GM19467 (cell line): ENCODE data around the gene WNT11.

Source experiments
- ATAC-seq: cut with Tn5 transposase; IDR thresholded peaks from one replicate; pipeline ENCODE4 v1.9.1; 2021; ENCODE audit warnings: mild to moderate bottlenecking, moderate library complexity; ENCODE audit not compliant: unreplicated experiment

WNT11 gene

DNA sequence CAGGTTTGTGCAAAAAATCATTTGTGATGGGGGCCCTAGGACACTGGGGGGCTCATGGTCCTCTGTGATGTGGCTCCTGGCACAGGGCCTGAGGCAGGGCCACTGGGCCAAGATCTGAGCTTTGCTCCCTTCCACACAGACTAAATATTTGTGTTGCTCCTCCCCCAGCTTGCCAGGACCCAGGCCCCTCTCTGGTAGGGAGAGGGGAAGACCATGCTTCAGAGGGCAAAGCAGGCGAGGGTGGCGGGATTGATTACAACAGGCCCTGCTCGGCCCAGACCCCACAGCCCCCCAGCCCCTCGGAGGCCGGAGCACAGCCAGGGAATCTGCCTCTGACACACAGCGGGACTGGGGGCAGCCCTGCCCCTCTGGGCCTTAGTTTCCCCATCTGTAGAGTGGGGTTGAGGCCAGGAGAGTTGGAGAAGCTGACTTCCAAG lies 29.0 kb downstream of the WNT11 start:
- ATAC-seq: no peak

DNA sequence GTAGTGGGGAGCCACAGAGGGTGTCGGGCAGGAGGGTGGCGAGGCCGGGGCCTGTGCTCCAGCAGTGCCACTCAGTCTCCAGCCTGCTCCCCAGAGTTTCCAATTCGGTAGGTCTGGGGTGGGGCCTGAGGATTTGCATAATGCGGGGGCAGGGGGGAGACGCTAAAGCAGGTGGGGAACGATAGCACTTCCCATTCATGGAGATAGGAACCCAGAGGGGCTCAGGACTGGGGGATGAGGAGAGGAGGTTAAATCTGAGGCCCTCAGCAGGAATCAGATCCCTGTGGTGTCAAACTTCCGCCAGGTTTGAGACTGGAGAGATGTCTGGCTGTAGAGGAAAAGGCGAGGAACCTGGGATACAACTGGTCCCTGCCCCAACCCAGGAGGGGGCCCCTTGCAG lies 29.8 kb downstream of the WNT11 start:
- ATAC-seq: no peak

DNA sequence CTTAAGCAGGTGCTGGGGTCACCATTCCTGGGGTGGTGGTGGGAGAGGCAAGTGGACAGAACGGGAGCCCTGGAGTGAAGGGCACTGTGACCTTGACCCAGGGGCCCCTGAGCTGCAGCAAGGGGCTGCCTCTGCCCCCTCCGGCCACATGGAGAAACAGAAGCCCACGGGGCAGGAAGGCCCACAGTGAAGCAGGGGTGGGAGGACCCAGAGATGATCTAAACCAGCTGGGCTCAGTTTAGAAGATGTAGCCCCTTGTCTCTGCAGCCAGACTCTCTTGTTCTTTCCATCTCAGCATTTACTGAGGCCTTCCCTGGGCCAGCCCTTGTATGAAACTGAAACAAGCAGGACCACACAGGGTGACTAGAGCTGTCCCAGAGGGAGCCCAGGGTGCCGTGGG lies 30.5 kb downstream of the WNT11 start:
- ATAC-seq: no peak

DNA sequence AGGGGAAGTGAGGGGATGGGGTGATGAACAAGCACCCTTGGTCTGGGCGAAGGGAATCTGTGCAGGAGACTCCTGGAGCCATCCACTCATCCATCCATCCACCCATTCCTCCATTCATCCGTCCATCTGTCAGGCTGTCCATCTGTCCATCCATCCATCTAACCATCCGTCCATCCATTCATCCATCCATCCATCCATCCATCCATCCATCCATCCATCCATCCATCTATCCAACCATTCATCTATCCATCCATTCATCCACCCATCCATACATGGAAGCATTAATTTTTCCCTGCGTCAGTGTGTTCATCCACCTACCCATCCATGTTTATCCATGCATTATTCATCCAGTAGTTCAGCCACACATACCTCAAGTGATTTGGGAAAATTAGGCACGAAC lies 32.0 kb downstream of the WNT11 start:
- no peak for ATAC-seq

DNA sequence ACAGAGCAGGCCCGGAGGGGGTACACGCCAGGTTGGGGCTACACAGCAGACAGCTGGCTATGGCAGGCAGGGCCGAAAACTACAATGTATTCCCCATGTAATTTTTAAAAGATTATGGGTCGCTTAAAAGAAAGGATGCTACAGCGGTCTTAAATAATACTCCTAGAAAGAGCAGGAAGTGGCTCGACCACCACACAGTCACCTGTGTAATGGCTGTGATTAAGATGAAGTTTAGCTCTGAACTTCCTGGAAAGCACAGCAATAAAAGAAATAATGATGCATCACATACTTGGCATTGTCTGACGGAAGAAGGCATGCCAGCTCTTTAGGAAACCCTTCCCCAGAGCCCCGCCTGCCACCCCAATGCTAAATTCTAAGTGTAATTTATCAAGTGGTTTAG lies 32.6 kb downstream of the WNT11 start:
- ATAC-seq: no peak

DNA sequence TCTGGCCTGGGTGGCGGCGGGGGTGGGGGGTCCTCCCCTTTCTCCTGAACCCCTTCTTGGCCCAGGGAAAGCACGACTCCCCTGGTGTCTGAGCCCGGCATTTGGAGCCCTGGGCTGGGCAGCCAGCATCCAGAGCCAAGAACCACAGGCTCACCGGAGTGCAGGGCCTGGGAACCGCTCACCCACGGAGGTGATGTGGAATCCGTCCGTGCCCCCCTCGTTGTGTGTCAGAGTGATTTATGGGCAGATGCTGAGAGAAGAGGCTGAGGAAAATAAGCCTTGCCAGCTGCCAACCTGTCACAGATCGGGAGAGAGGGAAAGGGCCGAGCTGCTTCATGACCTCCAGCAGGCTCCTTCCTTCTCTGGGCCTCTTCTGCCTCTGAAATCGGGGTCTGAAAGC lies 33.7 kb downstream of the WNT11 start:
- no peak for ATAC-seq

DNA sequence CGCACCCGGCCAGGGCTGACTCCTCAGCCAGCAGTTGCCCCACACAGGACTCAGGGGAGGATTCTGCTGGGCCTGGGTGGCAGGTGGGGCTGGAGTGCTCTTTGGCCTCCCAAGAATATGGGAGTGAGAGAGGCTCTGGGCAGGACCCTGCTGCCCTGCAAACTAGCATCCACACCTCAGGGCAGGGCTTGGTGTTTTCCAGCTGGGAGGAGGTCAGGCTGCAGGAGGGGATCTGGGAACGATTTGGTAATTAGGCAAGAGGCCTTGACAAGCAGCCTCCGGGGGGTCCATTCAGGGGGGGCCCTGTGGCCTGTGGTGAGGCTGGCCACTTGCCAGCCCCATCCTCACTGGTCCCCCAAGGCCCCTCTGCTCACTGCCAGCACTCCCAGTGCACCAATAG lies 35.8 kb downstream of the WNT11 start:
- no peak for ATAC-seq

DNA sequence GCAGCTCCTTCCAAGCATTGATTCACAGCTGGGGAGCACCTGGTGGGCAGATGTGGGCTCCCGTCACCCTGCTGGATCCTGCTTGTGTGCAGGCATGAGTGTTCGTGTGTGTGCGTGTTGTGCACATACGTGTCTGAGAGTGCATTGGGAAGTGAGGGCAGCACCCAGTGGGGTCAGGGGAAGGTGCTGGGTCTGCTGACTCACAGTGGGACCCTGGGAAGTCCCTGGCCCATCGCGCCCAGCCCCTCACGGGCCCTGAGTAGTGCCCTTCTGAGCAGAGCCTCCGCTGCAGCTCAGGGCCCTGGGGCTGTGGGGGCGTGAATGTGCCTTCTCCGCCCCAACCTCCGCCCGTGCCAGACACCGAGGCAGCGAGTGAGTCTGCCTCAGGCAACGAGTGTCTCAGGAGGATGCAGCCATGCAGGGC lies 36.8 kb downstream of the WNT11 start:
- no peak for ATAC-seq

DNA sequence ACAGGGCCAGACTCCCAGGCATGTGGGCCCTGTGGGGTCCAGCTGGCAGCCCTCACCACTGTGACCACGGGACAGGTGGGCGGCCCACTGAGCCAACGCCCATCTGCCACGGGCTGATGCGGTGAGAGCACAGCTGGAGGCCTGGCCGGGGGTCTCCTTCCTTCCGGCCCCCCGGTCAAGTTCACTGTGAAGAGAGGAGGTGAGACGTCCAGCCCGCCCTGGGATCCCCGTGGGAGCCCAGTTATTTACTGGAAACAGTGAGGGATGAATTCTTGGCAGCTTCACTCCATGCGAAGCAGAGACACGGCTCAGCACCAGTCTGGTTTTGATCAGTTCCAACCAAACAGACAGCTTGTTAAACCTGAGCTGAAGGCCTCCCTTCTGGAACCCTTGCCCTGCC lies 38.7 kb downstream of the WNT11 start:
- ATAC-seq: no peak

DNA sequence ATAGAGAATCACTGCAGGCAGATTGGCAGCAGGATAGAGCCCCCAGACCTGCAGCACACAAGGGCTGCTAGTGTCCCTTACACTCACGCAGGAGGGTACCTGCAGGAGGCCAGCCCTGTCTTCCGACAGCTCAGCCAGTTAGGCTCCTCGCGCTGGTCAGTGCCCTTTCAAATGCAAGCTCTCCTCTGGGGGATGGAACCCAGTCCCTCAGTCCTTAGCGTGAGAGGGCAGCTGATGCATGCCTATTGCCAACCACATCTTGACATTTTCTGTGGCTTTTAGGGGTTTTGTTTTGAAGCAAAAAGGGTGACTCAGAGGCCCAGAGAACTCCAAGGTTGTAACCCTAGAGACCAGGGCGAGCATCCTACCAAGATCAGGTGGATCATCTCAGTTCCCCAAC lies 40.0 kb downstream of the WNT11 start:
- no peak for ATAC-seq

DNA sequence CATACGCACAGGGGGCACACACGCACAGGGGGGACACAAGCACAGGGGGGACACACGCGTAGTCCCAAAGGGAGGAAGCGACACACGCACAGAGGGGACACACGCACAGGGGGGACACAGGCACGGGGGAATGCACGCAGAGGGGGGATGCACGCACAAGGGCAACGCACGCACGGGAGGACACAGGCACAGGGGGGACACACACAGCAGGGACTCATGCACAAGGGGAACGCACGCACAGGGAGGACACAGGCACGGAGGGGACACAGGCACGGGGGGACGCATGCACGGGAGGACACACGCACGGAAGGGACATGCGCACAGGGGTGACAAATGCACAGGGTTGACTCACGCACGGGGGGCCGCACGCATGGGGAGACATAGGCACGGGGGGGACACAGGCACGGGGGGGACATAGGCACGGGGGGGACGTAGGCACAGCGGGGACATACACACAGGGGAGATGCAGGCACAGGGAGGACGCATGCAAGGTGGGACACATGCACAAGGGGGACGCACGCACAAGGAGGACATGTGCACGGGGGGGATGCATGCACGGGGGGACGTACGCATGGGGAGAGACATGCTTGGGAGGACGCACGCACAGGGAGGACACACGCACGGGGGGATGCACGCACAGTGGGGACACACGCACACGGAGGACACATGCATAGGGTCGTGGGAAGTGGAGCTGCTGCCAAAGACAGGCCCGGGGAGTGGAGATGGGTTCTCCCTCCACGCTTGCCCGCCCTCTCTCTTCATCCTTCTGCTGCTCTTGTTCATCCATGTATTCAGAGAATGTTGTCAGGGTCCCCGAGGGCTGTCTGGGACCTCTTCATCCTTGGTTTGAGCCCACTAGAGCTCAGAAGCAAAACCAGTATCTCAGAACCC lies 41.2 kb downstream of the WNT11 start:
- ATAC-seq: no peak

DNA sequence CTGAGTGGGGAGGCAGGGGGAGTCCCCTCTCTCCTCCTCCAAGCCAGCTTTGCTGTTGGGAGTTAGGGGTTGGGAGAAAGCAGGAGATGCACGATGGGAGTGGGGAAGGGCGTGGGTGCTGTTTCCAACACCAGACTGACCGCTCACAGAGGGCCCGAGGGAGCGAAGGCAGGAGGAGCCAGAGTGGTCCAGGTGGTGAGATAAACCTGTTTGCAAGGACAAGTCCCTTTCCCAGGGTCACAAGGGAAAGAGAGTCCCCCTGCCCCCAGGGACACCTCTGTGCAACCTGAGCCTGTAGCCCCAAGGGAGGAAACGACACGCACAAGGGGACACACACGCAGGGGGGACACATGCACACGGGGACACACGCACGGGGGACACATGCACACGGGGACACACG lies 42.2 kb downstream of the WNT11 start:
- no peak for ATAC-seq

DNA sequence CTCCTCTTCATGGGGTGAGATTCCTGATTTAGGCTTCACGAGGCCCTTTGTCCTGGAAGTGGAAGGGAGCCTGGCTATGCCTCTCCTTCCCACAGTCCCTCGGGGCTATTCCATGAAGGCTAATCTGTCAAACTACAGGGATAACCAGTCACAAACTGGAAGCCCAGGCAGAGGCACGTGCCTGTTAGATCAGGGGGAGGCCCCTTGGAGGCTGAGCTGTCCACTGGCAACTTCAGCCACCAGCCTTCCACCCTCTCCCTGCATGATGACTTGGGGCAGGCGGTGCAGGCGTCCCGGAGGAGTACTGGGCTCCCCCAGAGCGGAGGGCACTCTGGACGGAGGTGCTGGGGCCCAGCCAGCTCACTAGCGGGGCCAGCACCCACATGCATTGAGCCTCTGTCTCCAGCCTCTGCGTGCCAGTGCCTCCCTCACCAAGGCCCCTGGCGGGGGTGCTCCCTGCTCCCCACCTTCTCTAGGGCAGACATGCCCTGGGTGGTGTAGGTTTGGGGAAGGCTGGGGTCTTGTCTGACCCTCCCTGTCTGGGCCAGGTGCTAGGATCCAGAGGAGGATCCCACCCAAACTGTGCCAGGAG lies 42.9 kb downstream of the WNT11 start:
- no peak for ATAC-seq

DNA sequence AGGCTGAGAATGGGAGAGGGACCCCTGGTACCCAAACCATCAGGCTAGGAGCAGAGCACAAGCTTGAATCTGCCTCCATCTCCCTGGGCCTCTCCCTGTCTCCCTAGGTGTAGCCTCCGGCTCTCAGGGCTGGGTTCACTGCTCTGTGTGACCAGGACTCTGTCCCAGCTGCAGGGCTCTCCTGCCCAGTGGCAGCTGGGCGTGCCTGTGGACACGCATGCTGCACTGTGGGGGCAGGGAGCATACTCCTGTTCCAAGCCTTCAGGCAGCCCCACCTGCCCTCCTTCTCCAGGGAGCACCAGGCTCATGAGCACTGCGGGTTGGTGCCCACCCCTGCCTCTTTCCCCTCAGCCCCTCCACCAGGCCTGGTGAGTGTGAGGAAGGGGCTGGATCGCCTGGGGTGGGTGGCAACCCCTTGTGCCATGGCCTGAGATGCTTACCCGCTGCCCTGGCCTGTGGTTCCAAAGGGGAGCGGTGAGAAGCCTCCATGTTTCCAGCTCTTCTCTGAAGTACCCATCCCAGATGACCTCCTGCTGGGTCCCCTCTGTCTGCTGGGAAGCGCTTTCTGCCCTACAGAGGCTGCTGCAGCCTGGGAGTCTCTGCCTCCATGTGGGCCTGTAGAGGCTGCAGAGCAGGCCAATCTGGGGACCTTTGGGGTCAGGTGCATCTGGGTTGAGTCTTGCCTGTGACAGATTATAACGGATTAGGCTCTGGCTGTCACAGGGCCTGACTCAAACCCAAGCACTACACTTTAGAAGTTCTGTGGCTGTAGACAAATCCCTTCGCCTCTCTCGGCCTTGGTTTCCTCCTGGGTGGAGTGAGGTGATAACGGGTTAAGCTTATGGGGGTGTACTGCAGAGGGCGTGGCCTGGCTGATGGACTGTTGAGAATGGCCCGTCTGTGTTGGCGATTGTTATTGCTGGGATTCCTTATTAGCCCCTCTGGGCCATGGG lies 43.7 kb downstream of the WNT11 start:
- ATAC-seq: no peak

DNA sequence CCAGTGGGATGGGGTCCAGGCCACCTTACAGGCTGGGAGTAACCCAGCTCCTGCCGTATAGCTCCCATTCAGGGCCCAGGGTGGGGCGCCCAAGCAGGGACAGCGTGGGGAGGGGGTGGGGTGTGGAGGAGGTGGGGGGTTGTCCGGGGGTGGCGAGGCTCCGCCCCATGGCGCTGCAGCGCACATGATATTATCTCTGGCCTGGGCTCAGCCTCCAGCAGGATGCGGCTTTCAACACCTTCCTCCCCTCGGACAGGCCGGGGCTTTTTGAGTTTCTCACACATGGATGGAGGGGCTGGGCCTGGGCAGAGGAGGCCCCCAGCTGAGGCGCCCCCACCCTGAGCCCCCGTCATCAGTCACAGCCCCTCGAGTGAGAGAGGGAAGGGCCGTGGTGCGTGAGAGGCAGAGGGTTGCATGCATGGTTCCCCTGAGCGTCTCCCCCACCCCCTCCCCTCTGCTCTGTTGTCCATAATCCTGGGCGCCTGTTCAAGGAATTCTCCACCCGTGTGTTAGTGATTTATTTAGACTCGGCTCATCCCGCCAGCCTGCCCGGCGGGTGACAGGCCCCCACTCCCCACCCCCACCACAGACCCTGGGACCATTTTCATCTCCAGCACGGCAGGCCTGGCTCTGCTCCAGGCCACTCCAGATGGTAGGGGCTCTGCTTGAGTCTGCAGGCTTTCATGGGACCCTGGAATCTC lies 44.9 kb downstream of the WNT11 start:
- no peak for ATAC-seq

DNA sequence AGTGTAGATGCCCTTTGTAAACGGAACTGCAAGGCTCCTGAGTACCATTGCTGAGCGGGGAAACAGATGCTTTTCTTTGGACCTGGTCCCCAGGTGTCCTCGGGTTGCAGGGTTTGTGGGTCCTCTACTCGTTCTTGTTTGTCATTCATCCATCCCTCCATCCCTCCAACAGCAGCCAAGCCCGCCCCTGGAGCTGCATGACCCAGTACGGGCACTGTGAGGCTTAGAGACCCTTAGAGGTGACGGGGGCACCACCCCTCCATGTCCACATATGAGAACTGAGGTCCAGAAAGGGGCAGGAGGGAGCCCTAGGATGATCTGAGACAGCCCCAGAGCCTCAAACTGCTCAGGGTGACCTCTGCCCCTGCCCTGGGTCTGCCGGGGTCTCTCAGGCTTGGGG lies 45.4 kb downstream of the WNT11 start:
- ATAC-seq: no peak

DNA sequence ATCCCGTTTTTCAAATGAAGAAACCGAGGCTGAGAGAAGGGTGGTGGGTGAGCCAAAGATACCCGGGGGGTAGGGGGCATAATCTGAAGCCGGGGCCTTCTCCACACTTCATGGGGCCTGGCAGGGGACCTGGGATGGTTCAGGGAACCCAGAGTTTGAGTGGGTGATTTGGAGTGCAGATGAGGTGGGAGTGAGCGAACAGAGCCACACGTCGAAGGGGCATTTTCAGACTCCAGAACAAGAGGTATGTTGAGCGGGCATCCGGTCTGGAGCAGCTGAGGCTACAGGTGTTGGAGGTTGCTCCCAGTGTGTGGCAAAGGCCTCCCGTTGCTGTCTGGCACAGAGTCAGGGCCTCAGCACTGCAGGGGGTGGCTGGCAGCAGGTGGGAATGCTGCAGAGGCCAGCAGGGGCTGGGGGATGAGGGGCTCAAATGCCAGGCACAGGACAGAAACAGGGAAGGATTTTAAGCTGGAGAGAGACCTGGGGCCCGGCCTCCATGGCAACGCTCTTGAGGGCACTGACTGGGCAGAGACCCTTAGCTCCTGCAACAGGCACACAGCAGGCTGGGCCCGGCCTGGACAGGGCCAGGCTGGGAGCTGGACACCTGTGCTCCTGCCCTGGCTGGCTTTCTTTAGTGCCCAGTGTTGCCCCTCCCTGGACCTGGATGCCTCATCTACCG lies 46.2 kb downstream of the WNT11 start:
- ATAC-seq: no peak

DNA sequence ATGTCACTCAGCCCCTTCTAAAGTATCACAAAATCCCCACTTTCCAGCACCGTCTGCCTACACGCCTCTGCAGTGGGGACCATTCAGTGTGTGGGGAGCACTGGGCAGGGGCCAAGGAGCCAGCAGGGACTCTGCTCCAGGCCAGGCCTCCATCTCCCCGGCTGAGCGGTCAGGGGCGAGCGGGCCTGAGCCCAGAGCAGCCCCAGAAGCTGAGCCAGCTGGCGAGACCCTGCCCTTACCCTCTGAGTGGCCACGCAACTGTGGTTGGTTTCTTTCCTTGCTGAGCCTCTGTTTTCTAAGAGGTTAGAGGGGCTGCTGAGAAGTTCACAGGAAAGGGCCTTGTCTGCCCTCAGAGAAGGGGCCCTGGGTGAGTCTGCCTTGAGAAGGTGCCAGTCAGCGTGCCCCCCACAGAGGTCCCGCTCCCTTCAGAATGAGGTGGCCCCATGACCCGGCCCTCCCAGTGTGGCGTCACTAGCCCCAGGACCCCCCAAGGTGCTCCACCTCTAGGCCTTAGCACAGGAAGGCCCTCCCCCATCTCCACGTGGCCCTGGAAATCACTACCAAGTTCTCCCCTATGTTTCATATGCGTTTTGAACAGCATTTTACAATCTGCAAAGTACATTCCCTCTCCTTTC lies 46.9 kb downstream of the WNT11 start:
- no peak for ATAC-seq

DNA sequence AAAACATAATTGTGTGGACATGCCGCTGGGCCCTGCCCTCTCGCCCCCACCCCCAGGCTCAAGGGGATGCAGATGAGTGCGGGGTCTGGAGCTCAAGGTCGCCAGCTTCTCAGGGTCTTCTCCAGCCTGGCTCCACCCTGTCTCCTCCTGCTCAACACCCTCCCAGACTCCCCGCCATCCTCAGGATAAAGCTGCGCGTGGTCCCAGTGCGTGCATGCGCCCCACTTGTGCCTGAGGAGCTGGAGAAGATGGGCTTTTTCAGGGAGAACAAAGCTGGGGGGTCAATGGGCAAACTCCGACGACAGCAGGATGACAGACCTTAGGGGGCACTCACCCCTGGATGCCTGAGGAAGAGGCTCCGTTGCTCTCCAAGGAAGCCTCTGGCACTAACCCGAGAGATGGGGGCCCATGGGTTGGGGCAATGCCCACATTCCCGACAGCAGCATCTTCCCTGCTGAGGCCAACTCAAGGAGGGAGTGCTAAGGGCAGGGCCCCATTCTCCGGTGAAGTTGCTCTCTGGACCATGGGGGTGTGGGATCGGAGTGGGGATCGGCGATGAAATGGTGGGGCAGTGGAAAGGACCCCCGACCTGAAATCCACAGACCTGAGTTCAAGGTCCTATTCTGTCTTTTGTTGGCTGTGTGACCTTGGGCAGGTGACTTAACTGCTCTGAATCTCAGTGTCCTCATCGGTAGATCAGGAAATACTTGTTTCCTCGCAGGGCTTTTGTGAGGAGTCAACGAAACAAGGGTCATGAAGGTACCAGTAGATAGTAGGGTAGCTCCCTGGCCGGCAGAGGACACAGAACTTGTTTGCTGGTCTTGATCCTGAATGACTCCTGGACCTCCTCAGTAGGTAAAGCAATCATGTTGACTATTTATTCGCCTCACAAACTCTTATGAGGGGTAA lies 47.7 kb downstream of the WNT11 start:
- ATAC-seq: no peak
